Astrocyte (in vitro differentiated cells and primary cell): ENCODE results near the gene TUT1. TPM values are rescaled to one million over a fixed set of nuclear protein-coding genes. Genes with fewer than 3 reads are reported as not detected.
"Not testable (repeated sequence)": the region's sequence is repeated elsewhere in the genome, so short reads cannot be mapped to it uniquely, and the experiment has no call there.

Experiments used
- DNase-seq: peaks from one replicate; pipeline ENCODE4 v3.0.0-alpha.2; 2010; ENCODE audit warnings: low read depth
- FAIRE-seq: peaks from 2 replicates; lab custom pipeline; 2011; peaks lifted over from hg19 to GRCh38; lab: Jason Lieb, UNC
- H2AFZ ChIP-seq: 2 replicates; pipeline ENCODE4 v1.6.0; 2012; ENCODE audit warnings: low read depth, low read length, inconsistent platforms
- H3K27ac ChIP-seq: 2 replicates; pipeline ENCODE4 v1.5.1; 2011; ENCODE audit warnings: low read depth, low read length, inconsistent platforms
- H3K27me3 ChIP-seq: 2 replicates; pipeline ENCODE4 v1.6.0; 2011; ENCODE audit warnings: low read length, inconsistent platforms; ENCODE audit not compliant: insufficient read depth
- H3K36me3 ChIP-seq: 2 replicates; pipeline ENCODE4 v1.5.1; 2011; ENCODE audit warnings: low read length, inconsistent platforms; ENCODE audit not compliant: insufficient read depth
- H3K4me1 ChIP-seq: 2 replicates; pipeline ENCODE4 v1.5.1; 2011; ENCODE audit warnings: low read length, inconsistent platforms; ENCODE audit not compliant: insufficient read depth
- H3K4me2 ChIP-seq: 2 replicates; pipeline ENCODE4 v1.6.0; 2012; ENCODE audit warnings: low read length, inconsistent platforms
- H3K4me3 ChIP-seq: 2 replicates; pipeline ENCODE4 v1.5.1; 2011; ENCODE audit warnings: low read depth, mild to moderate bottlenecking, low read length, inconsistent platforms; ENCODE audit not compliant: insufficient read depth
- H3K79me2 ChIP-seq: 2 replicates; pipeline ENCODE4 v1.6.0; 2012; ENCODE audit warnings: mild to moderate bottlenecking, low read length, inconsistent platforms; ENCODE audit not compliant: insufficient read depth
- H3K9ac ChIP-seq: 2 replicates; pipeline ENCODE4 v1.6.0; 2012; ENCODE audit warnings: mild to moderate bottlenecking, low read length, inconsistent platforms
- H3K9me3 ChIP-seq: 2 replicates; pipeline ENCODE4 v1.5.1; 2012; ENCODE audit warnings: low read depth, mild to moderate bottlenecking, low read length, inconsistent platforms; ENCODE audit not compliant: insufficient read depth
- H4K20me1 ChIP-seq: 2 replicates; pipeline ENCODE4 v1.6.0; 2012; ENCODE audit warnings: low read length, inconsistent platforms; ENCODE audit not compliant: insufficient read depth
- H3K27ac Mint-ChIP-seq: one replicate; pipeline ENCODE4 v1.8.0; 2021; ENCODE audit warnings: mild to moderate bottlenecking, mixed read lengths; ENCODE audit not compliant: unreplicated experiment
- H3K27me3 Mint-ChIP-seq: one replicate; pipeline ENCODE4 v1.8.0; 2021; ENCODE audit warnings: low read depth, mixed read lengths; ENCODE audit not compliant: unreplicated experiment
- H3K36me3 Mint-ChIP-seq: one replicate; pipeline ENCODE4 v1.8.0; 2021; ENCODE audit warnings: low read depth, mixed read lengths; ENCODE audit not compliant: unreplicated experiment
- H3K4me1 Mint-ChIP-seq: one replicate; pipeline ENCODE4 v1.8.0; 2021; ENCODE audit warnings: low read depth, mixed read lengths; ENCODE audit not compliant: unreplicated experiment
- H3K4me3 Mint-ChIP-seq: one replicate; pipeline ENCODE4 v1.8.0; 2021; ENCODE audit warnings: mild to moderate bottlenecking, moderate library complexity, mixed read lengths; ENCODE audit not compliant: unreplicated experiment
- H3K9me3 Mint-ChIP-seq: one replicate; pipeline ENCODE4 v1.8.0; 2021; ENCODE audit warnings: mild to moderate bottlenecking, mixed read lengths; ENCODE audit not compliant: unreplicated experiment
- CTCF ChIP-seq: IDR thresholded peaks from 2 replicates; pipeline ENCODE4 v1.5.1; 2011; ENCODE audit warnings: low read depth, mild to moderate bottlenecking, inconsistent platforms, low read length, moderate library complexity; ENCODE audit not compliant: insufficient read depth
- EZH2 ChIP-seq: IDR thresholded peaks from 2 replicates; pipeline ENCODE4 v1.6.1; 2012; ENCODE audit warnings: mild to moderate bottlenecking, low read length, inconsistent platforms; ENCODE audit not compliant: insufficient read depth
- total RNA-seq: library from RNA; stranded (reverse); gene quantifications from 2 replicates; pipeline ENCODE4 v1.2.1, GENCODE V29; 2021

TUT1 gene
- total RNA-seq, 1 donor from 2014 or later, result 18.3 TPM

- Mint-ChIP-seq H3K36me3 (peaks cover 5% of the 10 kb centered on the region), H3K27me3 (no peaks in the 10 kb centered on the region), H3K27ac (peak overlapping the region; percentile 91), H3K4me1 (peaks cover 56% of the 10 kb centered on the region), H3K4me3 (peak overlapping the region; percentile 64), H3K9me3 (no peaks in the 10 kb centered on the region)
- Histone ChIP-seq H3K36me3 (no peaks in the 10 kb centered on the region), H4K20me1 (peaks cover 15% of the 10 kb centered on the region), H3K9ac (peak overlapping the region; percentile 88), H3K9me3 (no peaks in the 10 kb centered on the region), H3K79me2 (peaks cover 5% of the 10 kb centered on the region), H2AFZ (peak overlapping the region; percentile 19), H3K27ac (peak overlapping the region; percentile 97), H3K4me1 (peaks cover 69% of the 10 kb centered on the region), H3K4me3 (peak overlapping the region; percentile 43), H3K4me2 (peak overlapping the region; percentile 93), H3K27me3 (no peaks in the 10 kb centered on the region)
- TF ChIP-seq EZH2, result no peak
- no peak for TF ChIP-seq CTCF
- DNase-seq (peak; percentile 96), FAIRE-seq (peak; percentile 47)
Observed at GRCh38 chr11:62553080-62553838, 38.1 kb downstream of the TUT1 start.

DNA sequence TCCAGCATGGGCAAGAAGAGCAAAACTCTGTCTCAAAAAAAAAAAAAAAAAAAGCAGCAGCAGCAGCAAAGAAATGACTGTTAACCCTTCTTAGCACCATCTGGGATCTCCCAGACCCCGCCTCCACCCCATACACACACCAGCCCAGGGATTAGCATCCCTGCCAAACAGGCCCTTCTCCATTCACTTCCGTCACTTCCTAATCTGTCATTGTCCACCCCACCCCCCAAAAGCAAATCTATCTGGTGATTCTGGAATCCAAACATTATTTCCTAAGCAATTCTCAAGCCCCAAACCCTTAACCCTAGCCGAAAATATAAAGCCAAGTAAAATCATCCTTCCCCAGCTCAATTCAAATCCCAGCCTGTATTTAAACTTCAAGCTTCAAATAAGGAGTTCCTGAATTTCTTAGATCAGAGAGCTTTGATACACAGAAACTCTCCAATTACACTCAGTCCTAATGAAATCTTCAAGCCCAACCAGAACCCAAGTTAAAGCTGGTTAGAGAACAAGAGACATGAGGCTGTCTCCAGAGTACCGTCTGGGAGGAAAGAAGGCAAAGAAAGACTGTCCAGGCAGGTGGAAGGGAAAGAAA lies 38.7 kb downstream of the TUT1 start:
- H3K9ac ChIP-seq, result peak overlapping the region; percentile 88

GRCh38 chr11:62550478-62550877 lies 40.8 kb downstream of the TUT1 start:
- not testable (repeated sequence) for H3K4me2 ChIP-seq, H3K9me3 ChIP-seq, H3K36me3 ChIP-seq, H3K9me3 Mint-ChIP-seq, H3K27me3 ChIP-seq, H3K27ac ChIP-seq, H3K4me3 ChIP-seq, H3K27me3 Mint-ChIP-seq, H3K36me3 Mint-ChIP-seq, H3K9ac ChIP-seq, H2AFZ ChIP-seq, FAIRE-seq, DNase-seq, H4K20me1 ChIP-seq
- Histone ChIP-seq H3K4me1 (peaks cover 61% of the 10 kb centered on the region), H3K79me2 (peaks cover 22% of the 10 kb centered on the region)
- H3K4me3 Mint-ChIP-seq, result peak overlapping the region; percentile 14
- peaks cover 45% of the 10 kb centered on the region for H3K4me1 Mint-ChIP-seq
- peak overlapping the region; percentile 72 for H3K27ac Mint-ChIP-seq

More for the DNA sequence above, 38.7 kb downstream of the TUT1 start:
- Mint-ChIP-seq H3K4me3 (peak overlapping the region; percentile 54), H3K27ac (peak overlapping the region; percentile 90), H3K9me3 (no peaks in the 10 kb centered on the region), H3K27me3 (no peaks in the 10 kb centered on the region), H3K4me1 (peaks cover 63% of the 10 kb centered on the region), H3K36me3 (peaks cover 5% of the 10 kb centered on the region)
- Histone ChIP-seq H3K79me2 (peaks cover 8% of the 10 kb centered on the region), H4K20me1 (peaks cover 15% of the 10 kb centered on the region), H3K27ac (peak overlapping the region; percentile 97), H3K4me1 (peaks cover 75% of the 10 kb centered on the region), H3K9me3 (no peaks in the 10 kb centered on the region), H2AFZ (no peak overlapping the region), H3K36me3 (no peaks in the 10 kb centered on the region), H3K4me3 (peak overlapping the region; percentile 43), H3K4me2 (peak overlapping the region; percentile 93), H3K27me3 (no peaks in the 10 kb centered on the region)
- FAIRE-seq (no peak), DNase-seq (no peak)
- no peak for TF ChIP-seq CTCF
- no peak for TF ChIP-seq EZH2
